IMR-90 (cell line): Measurements from ENCODE around the gene KCNMB3.

ENCODE experiments used
- CEBPB ChIP-seq: IDR thresholded peaks from 2 replicates; pipeline ENCODE4 v1.6.1; 2012; ENCODE audit warnings: low read depth, low read length, improper control_type of control experiment
- FOS ChIP-seq: fragments of 150-350 bp; IDR thresholded peaks from 2 replicates; pipeline ENCODE4 v1.6.1; 2016; ENCODE audit warnings: low read depth, low read length
- MAFK ChIP-seq: IDR thresholded peaks from 2 replicates; pipeline ENCODE4 v1.6.1; 2012; ENCODE audit warnings: low read depth, low read length, improper control_type of control experiment
- MXI1 ChIP-seq: IDR thresholded peaks from 2 replicates; pipeline ENCODE4 v1.6.1; 2012; ENCODE audit warnings: low read depth, mild to moderate bottlenecking, low read length, moderate library complexity, borderline replicate concordance
- NFE2L2 ChIP-seq: fragments of 150-350 bp; IDR thresholded peaks from 2 replicates; pipeline ENCODE4 v1.6.1; 2016; ENCODE audit warnings: low read depth, mild to moderate bottlenecking, low read length
- POLR2A ChIP-seq: IDR thresholded peaks from 2 replicates; pipeline ENCODE4 v1.6.1; 2012; ENCODE audit warnings: mild to moderate bottlenecking, low read depth, low read length
- RAD21 ChIP-seq: IDR thresholded peaks from 2 replicates; pipeline ENCODE4 v1.6.1; 2012; ENCODE audit warnings: low read length, improper control_type of control experiment
- RCOR1 ChIP-seq: IDR thresholded peaks from 2 replicates; pipeline ENCODE4 v1.6.1; 2012; ENCODE audit warnings: mild to moderate bottlenecking, low read length, improper control_type of control experiment; ENCODE audit not compliant: insufficient replicate concordance
- RFX5 ChIP-seq: IDR thresholded peaks from 2 replicates; pipeline ENCODE4 v1.8.0; 2012; ENCODE audit warnings: low read depth, mild to moderate bottlenecking, low read length, moderate library complexity
- SMC3 ChIP-seq: fragments of 150-350 bp; IDR thresholded peaks from 2 replicates; pipeline ENCODE4 v1.6.1; 2016; ENCODE audit warnings: low read depth, mild to moderate bottlenecking, antibody characterized with exemption, low read length, moderate library complexity
- TF ChIP-seq, protein P1 (sequence below): conservative IDR thresholded peaks from 2 replicates; pipeline ENCODE4 v1.5.1; 2012; ENCODE audit warnings: mild to moderate bottlenecking, low read depth, low read length, improper control_type of control experiment
- TF ChIP-seq, protein P2 (sequence below): fragments of 150-350 bp; IDR thresholded peaks from 2 replicates; pipeline ENCODE4 v1.6.1; 2016; ENCODE audit warnings: low read depth, mild to moderate bottlenecking, low read length, moderate library complexity, borderline replicate concordance
- TF ChIP-seq, protein P3 (sequence below): fragments of 150-350 bp; IDR thresholded peaks from 2 replicates; pipeline ENCODE4 v1.6.1; 2017; ENCODE audit warnings: mild to moderate bottlenecking, antibody characterized with exemption, low read length, low read depth

DNA sequence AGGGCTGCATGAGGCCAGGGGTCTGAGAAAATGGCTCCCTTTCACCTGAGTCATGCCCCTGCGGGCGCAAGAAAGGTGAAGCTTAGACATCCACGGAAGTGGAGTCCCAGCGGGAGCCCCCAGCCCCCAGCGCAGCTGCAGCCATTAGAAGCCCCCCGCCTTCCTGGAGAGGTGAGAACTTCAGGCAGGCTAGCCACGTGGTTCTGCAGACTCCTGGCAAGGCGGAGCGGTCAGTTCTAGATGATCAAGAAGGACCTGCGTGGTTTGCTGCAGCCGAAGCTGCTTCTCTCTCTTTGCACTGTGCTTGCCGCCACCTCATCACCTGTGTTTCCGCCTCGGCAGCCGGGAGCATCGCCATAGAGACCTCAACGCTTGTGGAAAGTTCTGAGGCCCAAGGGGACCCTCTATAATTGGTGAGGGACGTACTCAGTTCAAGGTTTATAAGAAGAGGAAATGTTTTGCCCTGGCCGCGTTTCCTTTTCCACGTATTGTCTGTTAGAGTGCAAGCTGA lies 15.8 kb upstream of the KCNMB3 start:
- TF ChIP-seq, protein P1, sequence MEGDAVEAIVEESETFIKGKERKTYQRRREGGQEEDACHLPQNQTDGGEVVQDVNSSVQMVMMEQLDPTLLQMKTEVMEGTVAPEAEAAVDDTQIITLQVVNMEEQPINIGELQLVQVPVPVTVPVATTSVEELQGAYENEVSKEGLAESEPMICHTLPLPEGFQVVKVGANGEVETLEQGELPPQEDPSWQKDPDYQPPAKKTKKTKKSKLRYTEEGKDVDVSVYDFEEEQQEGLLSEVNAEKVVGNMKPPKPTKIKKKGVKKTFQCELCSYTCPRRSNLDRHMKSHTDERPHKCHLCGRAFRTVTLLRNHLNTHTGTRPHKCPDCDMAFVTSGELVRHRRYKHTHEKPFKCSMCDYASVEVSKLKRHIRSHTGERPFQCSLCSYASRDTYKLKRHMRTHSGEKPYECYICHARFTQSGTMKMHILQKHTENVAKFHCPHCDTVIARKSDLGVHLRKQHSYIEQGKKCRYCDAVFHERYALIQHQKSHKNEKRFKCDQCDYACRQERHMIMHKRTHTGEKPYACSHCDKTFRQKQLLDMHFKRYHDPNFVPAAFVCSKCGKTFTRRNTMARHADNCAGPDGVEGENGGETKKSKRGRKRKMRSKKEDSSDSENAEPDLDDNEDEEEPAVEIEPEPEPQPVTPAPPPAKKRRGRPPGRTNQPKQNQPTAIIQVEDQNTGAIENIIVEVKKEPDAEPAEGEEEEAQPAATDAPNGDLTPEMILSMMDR: no peak
- TF ChIP-seq POLR2A: no peak
- TF ChIP-seq RCOR1: no peak
- TF ChIP-seq CEBPB: no peak
- no peak for TF ChIP-seq FOS
- TF ChIP-seq, protein P2, sequence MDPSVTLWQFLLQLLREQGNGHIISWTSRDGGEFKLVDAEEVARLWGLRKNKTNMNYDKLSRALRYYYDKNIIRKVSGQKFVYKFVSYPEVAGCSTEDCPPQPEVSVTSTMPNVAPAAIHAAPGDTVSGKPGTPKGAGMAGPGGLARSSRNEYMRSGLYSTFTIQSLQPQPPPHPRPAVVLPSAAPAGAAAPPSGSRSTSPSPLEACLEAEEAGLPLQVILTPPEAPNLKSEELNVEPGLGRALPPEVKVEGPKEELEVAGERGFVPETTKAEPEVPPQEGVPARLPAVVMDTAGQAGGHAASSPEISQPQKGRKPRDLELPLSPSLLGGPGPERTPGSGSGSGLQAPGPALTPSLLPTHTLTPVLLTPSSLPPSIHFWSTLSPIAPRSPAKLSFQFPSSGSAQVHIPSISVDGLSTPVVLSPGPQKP: no peak
- TF ChIP-seq RFX5: no peak
- no peak for TF ChIP-seq NFE2L2
- no peak for TF ChIP-seq MXI1
- TF ChIP-seq RAD21: no peak
- TF ChIP-seq, protein P3, sequence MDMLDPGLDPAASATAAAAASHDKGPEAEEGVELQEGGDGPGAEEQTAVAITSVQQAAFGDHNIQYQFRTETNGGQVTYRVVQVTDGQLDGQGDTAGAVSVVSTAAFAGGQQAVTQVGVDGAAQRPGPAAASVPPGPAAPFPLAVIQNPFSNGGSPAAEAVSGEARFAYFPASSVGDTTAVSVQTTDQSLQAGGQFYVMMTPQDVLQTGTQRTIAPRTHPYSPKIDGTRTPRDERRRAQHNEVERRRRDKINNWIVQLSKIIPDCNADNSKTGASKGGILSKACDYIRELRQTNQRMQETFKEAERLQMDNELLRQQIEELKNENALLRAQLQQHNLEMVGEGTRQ: no peak
- TF ChIP-seq SMC3: no peak
- no peak for TF ChIP-seq MAFK
